Activated T-helper 1 cell treated with anti-CD3 and anti-CD28 coated beads, Interleukin-12 subunit alpha, Interleukin-12 subunit beta, Interleukin-2, Interleukin-4 antibody, amounts not matched to agents 30 ng/mL and 10 ng/mL and 1 ng/mL, durations not matched to agents 14 hours and 24 hours and 36 hours (primary cell): Measurements from ENCODE around the gene PRKAR1B. TPM values are rescaled to one million over a fixed set of nuclear protein-coding genes. Genes with fewer than 3 reads are reported as not detected.
"Not testable (repeated sequence)": the region's sequence is repeated elsewhere in the genome, so short reads cannot be mapped to it uniquely, and the experiment has no call there.

ENCODE experiments used
- DNase-seq: peaks from one replicate; pipeline ENCODE4 v3.0.0; 2021; ENCODE audit warnings: low spot score
- H3K27ac Mint-ChIP-seq: one replicate; pipeline ENCODE4 v1.8.0; 2021; ENCODE audit warnings: mild to moderate bottlenecking, mixed read lengths
- H3K27me3 Mint-ChIP-seq: one replicate; pipeline ENCODE4 v1.8.0; 2022; ENCODE audit warnings: mild to moderate bottlenecking, moderate library complexity, mixed read lengths; ENCODE audit not compliant: insufficient read depth
- H3K36me3 Mint-ChIP-seq: one replicate; pipeline ENCODE4 v1.8.0; 2021; ENCODE audit warnings: low read depth, mixed read lengths
- H3K4me1 Mint-ChIP-seq: one replicate; pipeline ENCODE4 v1.8.0; 2021; ENCODE audit warnings: low read depth, mixed read lengths
- H3K4me3 Mint-ChIP-seq: one replicate; pipeline ENCODE4 v1.8.0; 2021; ENCODE audit warnings: mild to moderate bottlenecking, moderate library complexity, mixed read lengths
- H3K9me3 Mint-ChIP-seq: one replicate; pipeline ENCODE4 v1.8.0; 2021; ENCODE audit warnings: mixed read lengths
- intact Hi-C: fragments of 100-400 bp; cut with micrococcal nuclease; formaldehyde crosslinking; loops from one replicate; pipeline ENCODE4 v1.15.1; 2024
- total RNA-seq: library from RNA; stranded (reverse); gene quantifications from 2 replicates; pipeline ENCODE4 v1.2.3, GENCODE V29; 2022

Gene PRKAR1B
- total RNA-seq, 1 donor from 2014 or later, result 37.8 TPM

DNA sequence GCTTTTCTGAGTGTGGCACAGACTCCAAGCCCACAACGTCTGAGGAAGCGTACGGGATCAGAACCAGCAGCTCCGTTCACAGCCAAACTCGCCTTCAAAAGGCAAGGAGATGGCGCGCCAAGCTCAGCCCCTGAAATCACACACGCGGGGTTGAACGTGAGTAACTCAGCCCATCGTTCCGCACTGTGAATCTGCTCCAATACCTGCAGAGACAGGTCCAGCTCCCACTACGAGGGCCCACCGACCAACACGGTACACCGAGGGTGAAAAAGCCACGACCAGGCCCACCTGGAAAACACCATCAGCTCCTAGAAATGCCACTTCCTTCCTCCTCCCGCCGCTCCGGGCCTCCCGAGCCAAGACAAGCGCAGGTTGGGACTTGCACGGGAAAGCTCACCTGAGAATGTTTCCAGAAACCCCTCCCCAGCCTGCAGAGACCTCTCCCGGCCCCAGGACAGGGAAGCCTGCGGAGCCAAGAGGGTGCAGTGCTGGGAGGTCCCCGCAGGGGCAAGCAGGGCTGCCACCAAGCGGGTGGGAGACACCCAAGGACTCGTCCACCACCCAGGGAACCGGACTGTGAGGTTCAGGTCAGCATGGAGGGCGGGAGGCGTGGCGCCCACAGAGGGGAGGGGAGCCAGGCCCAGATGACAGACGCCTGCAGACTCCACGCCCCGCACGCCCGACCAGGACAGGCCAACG lies 113.5 kb downstream of the PRKAR1B start:
- H3K36me3 Mint-ChIP-seq, result peaks cover 15% of the 10 kb centered on the region
- H3K4me3 Mint-ChIP-seq, result no peak overlapping the region
- H3K27ac Mint-ChIP-seq, result no peak overlapping the region
- H3K4me1 Mint-ChIP-seq, result peaks cover 47% of the 10 kb centered on the region
- intact Hi-C loops, result no loop called here
- no peaks in the 10 kb centered on the region for H3K9me3 Mint-ChIP-seq
- DNase-seq, result no peak
- H3K27me3 Mint-ChIP-seq, result no peaks in the 10 kb centered on the region

DNA sequence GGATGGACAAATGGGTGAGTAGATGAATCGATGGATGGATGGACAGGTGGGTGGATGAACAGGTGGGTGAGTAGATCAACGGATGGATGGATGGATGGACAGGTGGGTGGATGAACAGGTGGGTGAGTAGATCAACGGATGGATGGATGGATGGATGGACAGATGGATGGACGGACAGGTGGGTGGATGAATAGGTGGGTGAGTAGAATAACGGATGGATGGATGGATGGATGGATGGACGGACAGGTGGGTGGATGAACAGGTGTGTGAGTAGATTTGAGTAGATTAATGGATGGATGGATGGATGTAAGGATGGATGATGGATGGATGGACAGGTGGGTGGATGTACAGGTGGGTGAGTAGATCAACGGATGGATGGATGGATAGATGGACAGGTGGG lies 115.2 kb downstream of the PRKAR1B start:
- H3K4me3 Mint-ChIP-seq, intact Hi-C loops, H3K27me3 Mint-ChIP-seq, H3K9me3 Mint-ChIP-seq, DNase-seq: not testable (repeated sequence)
- H3K4me1 Mint-ChIP-seq, result peaks cover 31% of the 10 kb centered on the region
- H3K27ac Mint-ChIP-seq, result peak overlapping the region; percentile 7
- H3K36me3 Mint-ChIP-seq, result peaks cover 13% of the 10 kb centered on the region

GRCh38 chr7:611281-611810 lies 115.7 kb downstream of the PRKAR1B start:
- no peak overlapping the region for H3K4me3 Mint-ChIP-seq
- no peak for DNase-seq
- intact Hi-C loops, result no loop called here
- peaks cover 13% of the 10 kb centered on the region for H3K36me3 Mint-ChIP-seq
- H3K27ac Mint-ChIP-seq, result peak overlapping the region; percentile 25
- H3K27me3 Mint-ChIP-seq, result no peaks in the 10 kb centered on the region
- H3K4me1 Mint-ChIP-seq, result peaks cover 27% of the 10 kb centered on the region
- H3K9me3 Mint-ChIP-seq, result no peaks in the 10 kb centered on the region

- H3K27me3 Mint-ChIP-seq, result no peaks in the 10 kb centered on the region
- peak overlapping the region; percentile 25 for H3K27ac Mint-ChIP-seq
- H3K36me3 Mint-ChIP-seq, result peaks cover 16% of the 10 kb centered on the region
- DNase-seq, result no peak
- no peak overlapping the region for H3K4me3 Mint-ChIP-seq
- intact Hi-C loops, result no loop called here
- H3K9me3 Mint-ChIP-seq, result no peaks in the 10 kb centered on the region
- H3K4me1 Mint-ChIP-seq, result peaks cover 31% of the 10 kb centered on the region
These were observed 116.4 kb downstream of the PRKAR1B start for GRCh38 chr7:610531-611280.

DNA sequence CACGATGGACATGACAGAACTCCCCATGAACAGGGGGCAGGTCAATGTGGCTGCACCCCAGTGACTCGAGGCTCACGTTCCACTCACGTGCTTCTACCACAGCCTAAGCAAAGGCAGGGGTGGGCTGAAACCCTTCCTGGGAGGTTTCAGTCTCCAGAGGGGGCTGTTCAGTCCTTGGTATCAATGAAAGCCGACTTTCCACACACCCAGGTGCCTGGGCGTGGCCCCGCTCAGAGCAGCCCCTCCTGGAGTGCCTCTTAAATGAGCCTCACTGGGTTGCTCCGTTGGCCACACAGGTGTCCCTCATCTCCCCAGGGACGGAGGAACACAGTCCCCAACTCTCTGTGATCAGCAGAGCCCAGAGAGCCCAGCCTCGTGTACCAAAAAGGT lies 116.9 kb downstream of the PRKAR1B start:
- no peak for DNase-seq
- H3K27me3 Mint-ChIP-seq, result no peaks in the 10 kb centered on the region
- H3K27ac Mint-ChIP-seq, result no peak overlapping the region
- intact Hi-C loops, result no loop called here
- peaks cover 16% of the 10 kb centered on the region for H3K36me3 Mint-ChIP-seq
- peaks cover 31% of the 10 kb centered on the region for H3K4me1 Mint-ChIP-seq
- no peak overlapping the region for H3K4me3 Mint-ChIP-seq
- H3K9me3 Mint-ChIP-seq, result no peaks in the 10 kb centered on the region

- Mint-ChIP-seq H3K27me3 (no peaks in the 10 kb centered on the region), H3K27ac (no peak overlapping the region), H3K9me3 (no peaks in the 10 kb centered on the region), H3K4me3 (no peak overlapping the region), H3K4me1 (peaks cover 34% of the 10 kb centered on the region), H3K36me3 (peaks cover 21% of the 10 kb centered on the region)
- DNase-seq, result no peak
- intact Hi-C loops, result loop anchor here (10.0 kb wide), 1 partner anchor 245 kb away; no protein-coding TSS in a partner anchor
These were observed 117.7 kb downstream of the PRKAR1B start for GRCh38 chr7:609365-609764.

DNA sequence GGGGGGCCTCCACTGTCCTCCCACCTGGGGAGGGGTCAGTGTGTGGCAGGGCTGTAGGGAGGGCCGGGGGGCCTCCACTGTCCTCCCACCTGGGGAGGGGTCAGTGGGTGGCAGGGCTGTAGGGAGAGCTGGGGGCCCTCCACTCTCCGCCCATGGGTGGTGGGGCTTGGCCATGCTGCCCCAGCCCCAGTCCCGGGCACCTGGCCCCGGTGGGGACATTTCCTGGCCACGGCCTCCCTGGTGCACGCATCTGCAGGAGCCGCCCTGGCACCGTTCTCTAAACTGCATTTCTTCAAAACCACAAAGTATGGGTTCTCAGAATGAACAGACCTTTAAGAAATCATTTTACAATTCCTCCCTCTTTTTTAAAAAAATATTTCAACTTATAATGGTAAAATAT lies 118.1 kb downstream of the PRKAR1B start:
- Mint-ChIP-seq H3K9me3 (no peaks in the 10 kb centered on the region), H3K27ac (no peak overlapping the region), H3K4me1 (peaks cover 38% of the 10 kb centered on the region), H3K36me3 (peaks cover 21% of the 10 kb centered on the region), H3K4me3 (no peak overlapping the region), H3K27me3 (no peaks in the 10 kb centered on the region)
- no peak for DNase-seq
- intact Hi-C loops, result loop anchor here (10.0 kb wide), 1 partner anchor 244 kb away; no protein-coding TSS in a partner anchor

DNA sequence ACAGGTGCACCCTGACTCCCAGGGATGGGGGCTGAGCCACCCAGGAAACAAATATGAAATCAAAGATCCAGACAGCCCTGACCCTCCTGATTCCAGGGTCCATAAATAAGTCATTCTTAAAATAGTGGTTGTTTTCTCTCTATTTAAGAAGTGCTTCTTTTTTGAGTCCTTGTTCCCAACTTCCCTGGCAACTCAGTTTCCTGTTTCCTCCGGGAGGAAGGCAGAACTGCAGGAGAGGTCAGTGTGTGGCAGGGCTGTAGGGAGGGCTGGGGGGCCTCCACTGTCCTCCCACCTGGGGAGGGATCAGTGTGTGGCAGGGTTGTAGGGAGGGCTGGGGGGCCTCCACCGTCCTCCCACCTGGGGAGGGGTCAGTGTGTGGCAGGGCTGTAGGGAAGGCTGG lies 118.7 kb downstream of the PRKAR1B start:
- Mint-ChIP-seq H3K36me3 (peaks cover 21% of the 10 kb centered on the region), H3K27ac (no peak overlapping the region), H3K9me3 (no peaks in the 10 kb centered on the region), H3K4me1 (peaks cover 43% of the 10 kb centered on the region), H3K27me3 (no peaks in the 10 kb centered on the region), H3K4me3 (no peak overlapping the region)
- intact Hi-C loops, result loop anchor here (10.0 kb wide), 1 partner anchor 244 kb away; no protein-coding TSS in a partner anchor
- no peak for DNase-seq

DNA sequence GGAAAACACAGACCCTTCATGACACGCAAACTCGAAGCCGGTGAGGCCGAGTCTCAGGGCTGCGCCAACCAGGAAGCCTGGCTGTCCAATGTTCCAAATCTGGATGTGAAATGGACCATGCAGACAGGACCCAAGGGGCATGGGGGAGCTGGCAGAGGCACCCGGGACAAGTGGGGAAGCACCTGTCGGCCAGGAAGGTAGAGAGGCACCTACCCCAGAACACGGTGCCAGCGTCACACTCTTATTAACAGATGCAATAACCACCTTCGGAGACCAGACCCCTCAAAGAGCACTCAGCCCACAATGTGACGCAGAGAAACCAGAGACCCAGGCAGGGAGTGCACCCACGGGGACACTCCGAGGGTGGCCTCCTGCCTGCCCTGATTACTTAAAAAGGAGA lies 119.1 kb downstream of the PRKAR1B start:
- no peak for DNase-seq
- Mint-ChIP-seq H3K27ac (no peak overlapping the region), H3K4me1 (peaks cover 47% of the 10 kb centered on the region), H3K27me3 (no peaks in the 10 kb centered on the region), H3K4me3 (no peak overlapping the region), H3K9me3 (no peaks in the 10 kb centered on the region), H3K36me3 (peaks cover 22% of the 10 kb centered on the region)
- intact Hi-C loops, result loop anchor here (10.0 kb wide), 1 partner anchor 243 kb away; no protein-coding TSS in a partner anchor

DNA sequence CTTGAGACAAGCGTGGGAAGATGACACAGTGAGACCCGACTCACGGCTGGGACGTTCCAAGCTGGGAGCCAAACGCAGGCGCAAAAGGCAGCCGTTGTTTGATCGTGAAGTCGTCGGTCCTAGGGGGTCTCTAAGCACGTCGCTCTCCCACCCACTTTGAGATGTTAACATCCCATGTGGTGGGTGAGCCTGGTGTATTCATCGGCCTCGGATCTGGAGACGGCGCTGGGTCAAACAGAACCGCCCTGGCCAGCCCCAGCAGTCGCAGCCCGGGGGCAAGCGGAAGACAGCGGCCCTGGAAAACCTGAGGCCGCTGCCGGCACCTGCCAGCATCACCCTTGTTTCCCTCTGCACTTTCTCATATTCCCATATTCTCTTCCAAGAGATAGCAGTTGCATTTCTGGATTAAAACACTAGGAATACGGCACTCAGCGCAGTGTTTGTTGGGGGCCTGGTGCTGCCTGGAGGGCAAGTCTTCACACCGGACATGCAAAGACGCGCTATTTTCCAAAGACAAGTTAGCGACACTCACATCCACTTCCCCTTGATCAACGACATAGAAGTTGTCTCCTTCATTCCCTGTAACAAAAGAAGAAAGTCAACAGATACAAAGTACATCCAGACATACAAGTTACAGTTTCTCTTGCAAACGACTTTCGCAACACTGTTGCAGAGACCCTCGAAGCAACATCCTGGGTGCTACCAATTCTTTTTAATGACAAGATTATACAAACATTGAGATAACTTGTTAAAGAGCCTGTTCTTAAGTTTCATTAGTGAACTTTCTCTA lies 121.2 kb downstream of the PRKAR1B start:
- H3K27ac Mint-ChIP-seq, result peak overlapping the region; percentile 55
- H3K4me3 Mint-ChIP-seq, result peak overlapping the region; percentile 26
- no peaks in the 10 kb centered on the region for H3K9me3 Mint-ChIP-seq
- intact Hi-C loops, result loop anchor here (10.0 kb wide), 1 partner anchor 241 kb away; no protein-coding TSS in a partner anchor
- H3K4me1 Mint-ChIP-seq, result peaks cover 54% of the 10 kb centered on the region
- H3K36me3 Mint-ChIP-seq, result peaks cover 15% of the 10 kb centered on the region
- DNase-seq, result no peak
- no peaks in the 10 kb centered on the region for H3K27me3 Mint-ChIP-seq

DNA sequence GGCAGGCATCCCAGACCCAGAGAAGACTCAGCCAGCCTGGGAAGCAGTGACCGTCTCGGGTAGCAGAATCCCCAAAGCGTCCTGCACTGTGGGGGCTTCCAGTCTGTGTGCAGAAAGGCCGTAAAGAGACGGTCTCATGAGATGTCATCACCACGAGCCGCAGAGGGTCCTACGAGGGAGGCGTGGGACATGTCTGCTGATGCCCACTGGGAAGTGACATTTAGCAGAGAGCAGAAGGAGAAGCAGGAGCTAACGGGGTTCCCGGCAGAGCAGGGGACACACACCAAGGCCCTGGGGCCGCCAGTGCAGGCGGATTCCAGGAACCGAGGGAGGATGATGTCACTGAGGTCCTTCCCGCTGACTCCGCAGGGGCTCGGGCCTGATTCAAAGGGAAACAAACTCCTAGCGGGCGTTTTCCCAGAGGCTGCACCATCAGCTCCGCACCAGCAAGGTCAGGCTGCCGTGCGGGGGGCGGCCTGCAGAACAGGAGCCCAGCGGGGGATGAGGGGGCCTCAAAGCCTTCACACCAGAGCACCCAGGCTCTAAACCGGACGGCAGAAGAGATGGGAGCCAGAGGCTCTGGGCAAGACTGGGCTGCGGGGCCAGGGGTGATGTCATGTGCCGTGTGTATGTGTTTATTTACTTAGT lies 122.1 kb downstream of the PRKAR1B start:
- Mint-ChIP-seq H3K27ac (peak overlapping the region; percentile 99), H3K27me3 (no peaks in the 10 kb centered on the region), H3K4me1 (peaks cover 51% of the 10 kb centered on the region), H3K9me3 (no peaks in the 10 kb centered on the region), H3K36me3 (peaks cover 12% of the 10 kb centered on the region), H3K4me3 (peak overlapping the region; percentile 83)
- DNase-seq, result no peak
- intact Hi-C loops, result loop anchor here (1.0 to 10.0 kb wide), 6 partner anchors 13 to 240 kb away; partner anchors contain the start of gene SUN1
